Activated CD4-positive, alpha-beta T cell treated with anti-CD3 and anti-CD28 coated beads for 1 hour (primary cell): ENCODE results near the gene SOX6.

Experiments
- DNase-seq: peaks from one replicate; pipeline ENCODE4 v3.0.0-alpha.2; 2020

SOX6 gene

DNA sequence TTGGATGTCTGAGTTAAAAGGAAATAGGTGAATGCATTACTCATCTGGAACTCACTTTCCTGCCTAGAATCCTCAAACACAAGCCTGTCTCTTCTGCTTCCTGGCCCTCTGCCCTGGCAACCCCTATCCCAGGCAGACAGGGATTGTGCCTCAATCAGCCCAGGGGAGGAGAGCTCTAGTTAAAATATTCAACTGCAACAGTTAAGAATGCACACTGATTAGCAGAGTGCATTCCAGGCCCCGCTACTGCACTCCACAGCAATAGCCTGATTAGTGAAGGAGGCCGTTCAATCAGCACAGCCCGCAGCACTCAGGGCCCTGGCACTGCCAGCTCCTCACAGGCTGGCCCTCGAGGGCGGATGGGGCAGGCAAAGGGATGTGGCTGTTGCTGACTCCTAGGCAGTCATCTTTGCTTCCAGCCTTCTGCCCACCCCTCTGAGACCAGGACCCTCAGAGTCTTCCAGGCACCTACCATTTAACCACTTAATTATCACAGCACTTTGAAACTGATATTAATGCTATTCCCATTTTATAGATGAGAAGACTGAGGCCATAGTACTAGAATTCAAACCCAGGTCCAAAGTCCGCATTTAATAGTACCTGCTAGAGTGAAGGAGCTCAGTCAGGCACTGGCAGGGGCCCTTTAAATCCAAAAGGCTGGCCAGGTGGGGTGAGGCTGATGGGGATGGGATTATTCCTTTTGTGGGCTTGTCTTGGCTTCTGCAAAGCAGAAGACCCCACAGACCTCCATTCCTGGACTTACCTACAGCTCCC, 435.3 kb downstream of the SOX6 start:
- no peak for DNase-seq

DNA sequence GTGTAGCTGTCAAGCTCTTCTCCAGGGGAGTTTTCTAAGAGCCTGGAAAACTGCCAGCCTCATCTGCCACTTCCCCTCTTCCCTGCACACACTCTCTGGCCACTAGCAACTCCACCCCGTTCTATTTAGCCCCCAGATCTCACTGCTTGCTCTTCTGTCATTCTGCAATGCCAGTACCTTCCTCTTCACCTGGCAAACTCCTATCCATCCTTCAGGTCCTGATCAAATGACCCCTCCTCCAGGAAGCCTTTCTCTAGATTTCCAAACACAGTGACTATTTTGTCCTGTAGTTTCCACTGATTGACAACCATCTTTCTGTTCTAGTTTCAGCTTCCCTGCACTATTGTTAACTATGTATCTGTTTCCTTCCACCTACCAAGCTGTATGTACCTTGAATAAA, 437.7 kb downstream of the SOX6 start:
- DNase-seq = no peak

DNA sequence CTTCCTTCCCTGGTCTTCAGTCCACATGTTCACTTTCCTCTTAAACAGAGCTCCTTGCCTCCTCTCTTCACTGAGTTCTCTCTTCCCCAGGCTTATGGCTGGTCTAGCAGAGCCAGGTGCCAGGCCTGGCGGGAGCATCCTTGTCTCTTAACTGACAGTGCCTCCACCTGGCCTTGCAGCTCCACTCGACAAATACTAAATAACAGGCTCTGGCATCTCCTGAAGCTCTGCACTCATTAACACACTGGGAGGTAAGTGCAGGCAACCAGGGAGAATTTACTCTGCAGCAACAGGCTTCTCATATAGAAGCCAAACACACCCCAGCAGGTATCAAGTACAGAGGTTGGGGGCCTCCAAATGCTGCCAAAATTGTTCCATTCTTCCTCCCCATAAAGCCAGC, 438.1 kb downstream of the SOX6 start:
- no peak for DNase-seq
